T-helper 2 cell treated with Interferon-gamma antibody and Interleukin-4, amounts not matched to agents 5 μg/mL and 100 μg/mL, for 36 hours (primary cell): ENCODE data around the gene SLC16A4.

Experiments
- DNase-seq: peaks from one replicate; pipeline ENCODE4 v3.0.0; 2021; ENCODE audit warnings: low spot score
- H3K27ac Mint-ChIP-seq: one replicate; pipeline ENCODE4 v1.8.0; 2021; ENCODE audit warnings: mild to moderate bottlenecking, mixed read lengths
- H3K27me3 Mint-ChIP-seq: one replicate; pipeline ENCODE4 v1.8.0; 2021; ENCODE audit warnings: low read depth, mixed read lengths
- H3K36me3 Mint-ChIP-seq: one replicate; pipeline ENCODE4 v1.8.0; 2021; ENCODE audit warnings: low read depth, mixed read lengths
- H3K4me1 Mint-ChIP-seq: one replicate; pipeline ENCODE4 v1.8.0; 2021; ENCODE audit warnings: low read depth, mixed read lengths
- H3K4me3 Mint-ChIP-seq: one replicate; pipeline ENCODE4 v1.8.0; 2022; ENCODE audit warnings: mild to moderate bottlenecking, moderate library complexity, mixed read lengths
- H3K9me3 Mint-ChIP-seq: one replicate; pipeline ENCODE4 v1.8.0; 2021; ENCODE audit warnings: mixed read lengths

SLC16A4 gene

DNA sequence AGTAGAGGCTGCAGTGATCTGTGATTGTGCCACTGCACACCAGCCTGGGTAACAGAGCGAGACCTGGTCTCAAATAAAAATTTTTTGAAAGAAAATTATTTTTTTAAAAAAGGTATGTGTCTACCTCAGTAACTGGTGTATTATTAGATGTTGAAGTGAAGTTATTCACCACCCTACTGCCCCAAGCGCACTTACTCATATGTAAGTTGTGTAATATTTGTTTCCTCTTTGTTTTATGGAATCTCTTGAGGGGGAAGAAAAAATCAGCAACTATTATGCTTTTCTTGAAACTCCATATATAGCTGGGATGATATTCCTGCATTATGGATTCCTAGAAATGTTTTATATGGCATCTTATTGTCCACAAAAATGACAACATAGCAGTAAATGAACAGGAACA, 30.4 kb downstream of the SLC16A4 start:
- no peak overlapping the region for H3K4me3 Mint-ChIP-seq
- no peaks in the 10 kb centered on the region for H3K27me3 Mint-ChIP-seq
- H3K9me3 Mint-ChIP-seq = no peaks in the 10 kb centered on the region
- DNase-seq = no peak
- H3K4me1 Mint-ChIP-seq = peaks cover 14% of the 10 kb centered on the region
- no peak overlapping the region for H3K27ac Mint-ChIP-seq
- peaks cover 44% of the 10 kb centered on the region for H3K36me3 Mint-ChIP-seq

DNA sequence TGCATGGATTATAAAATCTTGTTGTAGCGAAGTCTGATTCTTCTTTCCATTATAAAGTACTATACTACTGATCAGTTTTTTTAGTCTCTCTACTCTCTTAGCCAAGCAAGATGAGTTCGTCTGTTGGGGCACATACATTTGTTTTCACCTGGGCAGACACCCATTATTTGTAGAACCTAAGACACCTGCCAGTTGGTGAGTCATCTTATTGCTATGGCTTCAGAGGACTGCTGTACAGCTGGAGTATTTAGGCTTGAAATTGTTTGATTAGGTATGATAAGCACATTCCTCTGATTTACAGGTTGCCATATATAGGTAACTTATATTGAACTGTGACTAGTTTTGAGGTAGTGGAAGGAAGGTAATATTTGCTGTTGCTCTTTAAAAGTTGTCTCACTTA, 34.4 kb downstream of the SLC16A4 start:
- no peak for DNase-seq
- Mint-ChIP-seq H3K27ac (no peak overlapping the region), H3K27me3 (no peaks in the 10 kb centered on the region), H3K9me3 (no peaks in the 10 kb centered on the region), H3K36me3 (peaks cover 33% of the 10 kb centered on the region), H3K4me1 (peaks cover 23% of the 10 kb centered on the region), H3K4me3 (no peak overlapping the region)

DNA sequence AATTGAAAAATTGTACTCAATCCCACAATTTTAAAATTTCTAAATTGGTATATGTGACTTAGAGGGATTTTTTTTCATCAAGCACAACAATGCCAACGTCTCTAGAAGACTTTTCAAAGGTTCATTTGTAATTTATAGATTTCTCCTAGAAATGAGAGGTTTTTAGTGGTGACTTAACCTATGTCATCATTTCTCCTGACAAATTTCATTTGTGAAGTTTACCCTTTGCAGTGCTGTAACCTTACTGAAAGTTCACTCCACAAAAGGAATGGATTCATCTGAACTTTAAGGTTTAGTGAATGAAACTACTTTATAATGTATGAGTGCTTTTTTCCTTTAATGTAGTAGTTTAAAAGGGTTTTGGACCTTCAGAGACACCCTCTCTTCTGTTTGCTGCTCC, 35.5 kb downstream of the SLC16A4 start:
- Mint-ChIP-seq H3K9me3 (no peaks in the 10 kb centered on the region), H3K4me1 (peaks cover 27% of the 10 kb centered on the region), H3K27ac (no peak overlapping the region), H3K36me3 (peaks cover 29% of the 10 kb centered on the region), H3K27me3 (no peaks in the 10 kb centered on the region), H3K4me3 (no peak overlapping the region)
- no peak for DNase-seq

DNA sequence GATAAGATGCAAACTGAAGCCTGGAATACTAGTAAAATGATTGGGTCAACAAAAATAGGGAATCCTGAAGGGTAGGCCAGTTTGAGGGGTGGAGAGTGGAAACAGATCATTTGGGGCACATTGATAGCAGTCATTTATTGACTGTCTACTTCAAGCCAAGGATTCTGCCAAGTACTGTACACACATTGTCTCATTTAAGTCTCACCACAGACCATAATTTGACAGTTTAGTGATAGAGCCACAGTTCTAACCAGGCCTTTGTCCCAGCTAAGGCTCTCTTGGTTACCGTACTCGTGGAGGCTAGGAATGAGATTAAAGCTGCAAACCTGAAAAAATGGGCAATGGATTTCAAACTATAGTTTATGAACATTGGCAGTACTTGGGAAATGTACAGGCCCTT, 40.5 kb downstream of the SLC16A4 start:
- no peaks in the 10 kb centered on the region for H3K9me3 Mint-ChIP-seq
- peaks cover 51% of the 10 kb centered on the region for H3K4me1 Mint-ChIP-seq
- H3K36me3 Mint-ChIP-seq = peaks cover 47% of the 10 kb centered on the region
- H3K27ac Mint-ChIP-seq = peak overlapping the region; percentile 55
- peak overlapping the region; percentile 32 for H3K4me3 Mint-ChIP-seq
- H3K27me3 Mint-ChIP-seq = no peaks in the 10 kb centered on the region
- DNase-seq = no peak

DNA sequence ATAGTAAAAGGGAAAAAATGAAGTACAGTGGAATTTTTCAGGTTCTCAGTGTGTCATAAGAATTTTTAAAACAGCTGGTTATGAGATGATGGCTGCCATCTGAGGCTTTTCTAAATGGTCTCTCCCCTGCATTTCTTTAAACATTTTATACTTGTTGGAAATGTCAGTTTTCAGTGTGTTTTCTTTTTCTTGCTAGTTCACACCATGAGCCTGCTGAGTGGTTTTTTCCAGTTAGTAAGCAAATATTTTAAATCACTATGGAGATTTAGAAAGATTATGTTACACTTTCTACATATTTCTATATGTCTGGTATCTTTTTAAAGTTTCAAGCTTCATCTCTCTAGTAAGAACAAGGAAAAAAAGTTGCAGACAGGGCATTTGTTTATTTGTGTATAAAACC, 42.1 kb downstream of the SLC16A4 start:
- no peak for DNase-seq
- H3K9me3 Mint-ChIP-seq = no peaks in the 10 kb centered on the region
- H3K4me3 Mint-ChIP-seq = peak overlapping the region; percentile 51
- H3K27me3 Mint-ChIP-seq = no peaks in the 10 kb centered on the region
- peak overlapping the region; percentile 8 for H3K27ac Mint-ChIP-seq
- H3K36me3 Mint-ChIP-seq = peaks cover 55% of the 10 kb centered on the region
- H3K4me1 Mint-ChIP-seq = peaks cover 56% of the 10 kb centered on the region

DNA sequence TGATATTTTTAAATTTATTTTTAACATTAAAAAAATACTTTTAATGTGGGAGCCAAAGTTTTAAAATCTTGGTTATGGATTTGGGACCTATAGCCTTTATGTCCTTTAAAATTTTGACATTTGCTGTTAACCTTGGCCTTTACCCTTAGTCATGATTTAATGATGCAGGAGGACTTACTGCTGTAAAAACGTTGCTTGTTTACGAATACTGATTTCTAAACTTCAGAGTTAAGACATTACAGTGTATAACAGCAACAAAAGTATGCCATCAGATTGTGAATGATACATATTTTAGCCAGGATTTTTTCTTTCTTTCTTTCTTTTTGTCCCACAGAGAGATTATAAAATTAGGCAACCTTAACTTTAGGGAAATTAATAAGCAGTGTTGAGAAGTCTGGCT, 42.8 kb downstream of the SLC16A4 start:
- Mint-ChIP-seq H3K27ac (peak overlapping the region; percentile 22), H3K27me3 (no peaks in the 10 kb centered on the region), H3K4me3 (peak overlapping the region; percentile 51), H3K36me3 (peaks cover 57% of the 10 kb centered on the region), H3K9me3 (no peaks in the 10 kb centered on the region), H3K4me1 (peaks cover 57% of the 10 kb centered on the region)
- no peak for DNase-seq

DNA sequence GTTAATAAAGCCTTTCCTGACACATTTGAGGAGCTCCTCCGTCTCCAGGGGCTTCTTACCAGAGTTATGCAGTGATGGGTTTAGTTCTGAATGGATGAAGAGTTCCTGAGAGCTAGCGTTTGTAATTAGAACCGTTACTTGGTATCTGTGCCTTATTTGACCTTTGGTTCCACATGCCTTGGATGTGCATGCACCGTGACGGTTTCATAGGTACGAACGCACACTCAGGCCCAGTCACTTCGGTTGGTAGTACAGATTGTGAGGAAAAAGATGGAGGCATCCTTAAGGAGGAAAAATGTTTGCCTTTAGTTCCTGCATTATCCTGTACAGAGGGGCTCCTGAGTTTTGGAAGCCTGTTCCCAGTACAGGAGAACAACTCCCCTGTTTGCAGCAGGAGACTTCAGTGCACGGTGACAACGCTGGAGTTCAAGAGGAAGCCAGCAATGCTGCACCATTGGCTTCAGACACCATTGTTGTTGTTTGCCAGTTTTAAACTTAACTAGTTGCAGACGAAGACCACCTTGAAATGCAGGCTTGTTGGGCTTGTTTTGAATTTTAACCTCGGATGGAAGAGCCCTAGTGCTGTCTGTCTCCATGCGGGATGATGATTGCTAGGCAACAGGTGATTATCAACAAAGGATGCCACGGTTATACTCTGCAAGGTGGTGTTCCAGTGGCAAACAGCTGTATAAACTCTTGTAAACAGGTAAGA, 43.5 kb downstream of the SLC16A4 start:
- H3K4me3 Mint-ChIP-seq = peak overlapping the region; percentile 57
- DNase-seq = no peak
- H3K27me3 Mint-ChIP-seq = no peaks in the 10 kb centered on the region
- H3K27ac Mint-ChIP-seq = no peak overlapping the region
- H3K36me3 Mint-ChIP-seq = peaks cover 64% of the 10 kb centered on the region
- H3K9me3 Mint-ChIP-seq = no peaks in the 10 kb centered on the region
- H3K4me1 Mint-ChIP-seq = peaks cover 64% of the 10 kb centered on the region

DNA sequence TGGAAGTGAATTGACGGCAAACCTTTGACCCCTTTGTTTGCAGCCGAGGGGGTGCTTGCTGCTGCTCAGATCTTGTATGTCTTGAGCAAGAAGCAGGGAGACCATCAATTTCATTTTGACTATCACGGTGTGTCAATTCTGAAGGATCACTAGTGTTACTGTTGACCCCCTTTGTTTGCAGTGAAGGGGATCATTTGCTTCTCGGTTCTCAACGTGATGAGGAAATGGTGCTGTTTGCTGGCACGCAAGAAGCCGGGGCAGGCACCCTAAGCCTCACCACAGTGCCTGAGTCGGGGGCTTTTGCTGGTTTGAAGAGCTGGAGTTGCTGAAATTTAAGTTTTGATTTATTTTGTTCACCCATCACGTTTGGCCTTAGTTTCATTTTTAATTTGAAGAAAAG, 44.1 kb downstream of the SLC16A4 start:
- Mint-ChIP-seq H3K27me3 (no peaks in the 10 kb centered on the region), H3K27ac (no peak overlapping the region), H3K4me3 (no peak overlapping the region), H3K4me1 (peaks cover 71% of the 10 kb centered on the region), H3K36me3 (peaks cover 71% of the 10 kb centered on the region), H3K9me3 (no peaks in the 10 kb centered on the region)
- no peak for DNase-seq

DNA sequence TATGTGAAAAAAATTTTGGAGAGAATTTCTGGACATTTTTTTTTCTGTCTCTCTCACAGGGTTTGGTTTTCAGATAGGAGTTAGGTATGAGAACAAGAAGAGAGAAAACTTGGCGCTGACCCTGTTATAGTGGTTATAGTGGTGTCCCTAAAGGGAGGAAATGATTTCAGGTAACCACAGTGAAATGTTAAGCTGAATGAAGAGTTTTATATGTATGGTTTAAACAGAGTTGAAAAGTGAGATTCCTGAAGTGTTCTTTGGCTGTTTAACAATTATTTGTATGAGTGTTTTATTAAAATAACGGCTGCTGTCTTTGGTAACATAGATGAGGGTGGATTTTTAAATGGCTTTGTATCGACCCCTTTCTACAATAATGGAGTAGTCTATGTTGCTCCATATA, 45.3 kb downstream of the SLC16A4 start:
- no peak for DNase-seq
- Mint-ChIP-seq H3K9me3 (no peaks in the 10 kb centered on the region), H3K4me1 (peaks cover 74% of the 10 kb centered on the region), H3K4me3 (peak overlapping the region; percentile 57), H3K36me3 (peaks cover 79% of the 10 kb centered on the region), H3K27me3 (no peaks in the 10 kb centered on the region), H3K27ac (peak overlapping the region; percentile 22)

DNA sequence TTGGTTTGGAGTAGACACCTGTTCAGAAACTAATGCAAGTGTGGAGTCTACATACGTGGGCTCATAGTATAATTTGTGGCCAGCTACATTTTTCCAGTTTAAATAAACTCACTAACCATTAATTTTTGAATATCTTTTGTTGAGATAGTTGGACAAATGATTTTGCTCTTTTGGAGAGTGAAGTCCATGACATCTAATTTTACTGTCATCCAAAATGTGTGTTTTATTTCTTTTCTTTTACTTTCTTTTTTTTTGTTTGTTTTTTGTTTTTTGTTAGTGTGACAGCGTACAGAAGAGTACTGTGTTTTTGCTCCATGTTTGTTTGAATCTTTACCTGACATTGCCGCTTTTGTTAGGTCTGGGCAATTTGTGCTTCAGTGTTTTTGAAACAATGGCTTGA, 46.7 kb downstream of the SLC16A4 start:
- Mint-ChIP-seq H3K27ac (peak overlapping the region; percentile 58), H3K36me3 (peaks cover 81% of the 10 kb centered on the region), H3K27me3 (no peaks in the 10 kb centered on the region), H3K9me3 (no peaks in the 10 kb centered on the region), H3K4me1 (peaks cover 73% of the 10 kb centered on the region), H3K4me3 (no peak overlapping the region)
- no peak for DNase-seq

DNA sequence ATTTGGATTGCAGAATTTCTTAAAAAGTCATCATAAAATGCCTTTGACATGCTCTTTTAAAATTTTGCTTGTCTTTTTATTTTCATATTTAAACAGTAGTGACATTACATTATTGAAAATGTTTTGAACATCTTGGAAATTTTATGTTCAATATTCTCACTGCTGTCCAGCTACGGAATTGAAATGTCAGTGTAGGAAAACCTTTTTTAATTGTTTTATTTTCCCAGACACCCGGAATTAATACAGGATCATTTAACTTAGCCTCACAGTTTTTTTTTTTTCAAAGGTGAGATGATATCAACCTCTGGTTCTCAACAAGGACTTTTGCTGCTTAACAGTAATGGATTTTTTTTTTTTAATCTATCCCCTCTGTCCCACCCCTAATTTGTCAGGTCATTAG, 47.6 kb downstream of the SLC16A4 start:
- Mint-ChIP-seq H3K9me3 (no peaks in the 10 kb centered on the region), H3K4me3 (no peak overlapping the region)

DNA sequence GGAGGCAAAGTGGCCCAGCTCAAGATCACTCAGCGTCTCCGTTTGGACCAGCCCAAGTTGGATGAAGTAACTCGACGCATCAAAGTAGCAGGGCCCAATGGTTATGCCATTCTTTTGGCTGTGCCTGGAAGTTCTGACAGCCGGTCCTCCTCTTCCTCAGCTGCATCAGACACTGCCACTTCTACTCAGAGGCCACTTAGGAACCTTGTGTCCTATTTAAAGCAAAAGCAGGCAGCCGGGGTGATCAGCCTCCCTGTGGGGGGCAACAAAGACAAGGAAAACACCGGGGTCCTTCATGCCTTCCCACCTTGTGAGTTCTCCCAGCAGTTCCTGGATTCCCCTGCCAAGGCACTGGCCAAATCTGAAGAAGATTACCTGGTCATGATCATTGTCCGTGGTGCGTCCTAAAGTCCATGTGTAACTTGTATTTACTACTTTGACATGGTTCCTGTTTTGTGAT, 48.9 kb downstream of the SLC16A4 start:
- H3K36me3 Mint-ChIP-seq = peaks cover 64% of the 10 kb centered on the region
- peaks cover 63% of the 10 kb centered on the region for H3K4me1 Mint-ChIP-seq
- H3K27ac Mint-ChIP-seq = peak overlapping the region; percentile 18
- DNase-seq = no peak
- no peaks in the 10 kb centered on the region for H3K27me3 Mint-ChIP-seq
- no peaks in the 10 kb centered on the region for H3K9me3 Mint-ChIP-seq
- no peak overlapping the region for H3K4me3 Mint-ChIP-seq

More for the DNA sequence above, 47.6 kb downstream of the SLC16A4 start:
- Mint-ChIP-seq H3K27me3 (no peaks in the 10 kb centered on the region), H3K36me3 (peaks cover 75% of the 10 kb centered on the region), H3K4me1 (peaks cover 65% of the 10 kb centered on the region), H3K27ac (peak overlapping the region; percentile 58)
- DNase-seq = no peak

DNA sequence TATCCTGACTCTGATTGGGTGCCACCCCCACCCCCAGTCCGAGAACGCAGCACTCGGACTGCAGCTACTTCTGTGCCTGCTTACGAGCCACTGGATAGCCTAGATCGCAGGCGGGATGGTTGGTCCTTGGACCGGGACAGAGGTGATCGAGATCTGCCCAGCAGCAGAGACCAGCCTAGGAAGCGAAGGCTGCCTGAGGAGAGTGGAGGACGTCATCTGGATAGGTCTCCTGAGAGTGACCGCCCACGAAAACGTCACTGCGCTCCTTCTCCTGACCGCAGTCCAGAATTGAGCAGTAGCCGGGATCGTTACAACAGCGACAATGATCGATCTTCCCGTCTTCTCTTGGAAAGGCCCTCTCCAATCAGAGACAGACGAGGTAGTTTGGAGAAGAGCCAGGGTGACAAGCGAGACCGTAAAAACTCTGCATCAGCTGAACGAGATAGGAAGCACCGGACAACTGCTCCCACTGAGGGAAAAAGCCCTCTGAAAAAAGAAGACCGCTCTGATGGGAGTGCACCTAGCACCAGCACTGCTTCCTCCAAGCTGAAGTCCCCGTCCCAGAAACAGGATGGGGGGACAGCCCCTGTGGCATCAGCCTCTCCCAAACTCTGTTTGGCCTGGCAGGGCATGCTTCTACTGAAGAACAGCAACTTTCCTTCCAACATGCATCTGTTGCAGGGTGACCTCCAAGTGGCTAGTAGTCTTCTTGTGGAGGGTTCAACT, 49.5 kb downstream of the SLC16A4 start:
- Mint-ChIP-seq H3K4me3 (no peak overlapping the region), H3K27me3 (no peaks in the 10 kb centered on the region), H3K9me3 (no peaks in the 10 kb centered on the region), H3K36me3 (peaks cover 58% of the 10 kb centered on the region), H3K27ac (no peak overlapping the region), H3K4me1 (peaks cover 65% of the 10 kb centered on the region)
- no peak for DNase-seq

DNA sequence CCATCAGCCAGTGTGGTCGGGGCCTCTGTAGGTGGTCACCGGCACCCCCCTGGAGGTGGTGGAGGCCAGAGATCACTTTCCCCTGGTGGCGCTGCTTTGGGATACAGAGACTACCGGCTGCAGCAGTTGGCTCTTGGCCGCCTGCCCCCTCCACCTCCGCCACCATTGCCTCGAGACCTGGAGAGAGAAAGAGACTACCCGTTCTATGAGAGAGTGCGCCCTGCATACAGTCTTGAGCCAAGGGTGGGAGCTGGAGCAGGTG, 50.7 kb downstream of the SLC16A4 start:
- H3K27ac Mint-ChIP-seq = no peak overlapping the region
- no peak overlapping the region for H3K4me3 Mint-ChIP-seq
- no peaks in the 10 kb centered on the region for H3K9me3 Mint-ChIP-seq
- H3K4me1 Mint-ChIP-seq = peaks cover 62% of the 10 kb centered on the region
- no peak for DNase-seq
- no peaks in the 10 kb centered on the region for H3K27me3 Mint-ChIP-seq
- peaks cover 49% of the 10 kb centered on the region for H3K36me3 Mint-ChIP-seq
